NB4 (cell line): ENCODE measurements around the gene LRIT2.
A peak's percentile ranks its signal among the peaks of the same experiment; 100 is the strongest.

Experiments used
- DNase-seq: peaks from one replicate; pipeline ENCODE4 v3.0.0; 2010; ENCODE audit warnings: low read depth
- H3K4me3 ChIP-seq: one replicate; pipeline ENCODE4 v1.5.1; 2011; ENCODE audit warnings: mild to moderate bottlenecking, low read depth, low read length, moderate library complexity
- CTCF ChIP-seq: IDR thresholded peaks from one replicate; pipeline ENCODE4 v1.5.1; 2012; ENCODE audit warnings: low read depth, low read length
- MAX ChIP-seq: IDR thresholded peaks from 2 replicates; pipeline ENCODE4 v1.6.1; 2011; ENCODE audit warnings: low read depth, low read length
- MYC ChIP-seq: IDR thresholded peaks from 2 replicates; pipeline ENCODE4 v1.6.1; 2011; ENCODE audit warnings: low read depth, low read length
- POLR2A ChIP-seq: IDR thresholded peaks from 2 replicates; pipeline ENCODE4 v1.6.1; 2011; ENCODE audit warnings: mild to moderate bottlenecking; ENCODE audit not compliant: insufficient read length; ENCODE audit errors: extremely low read depth

LRIT2 gene

GRCh38 chr10:84193846-84194423 lies 31.4 kb downstream of the LRIT2 start:
- peak overlapping the region; percentile 34 for H3K4me3 ChIP-seq
- DNase-seq, result no peak
- TF ChIP-seq MAX, result no peak
- no peak for TF ChIP-seq CTCF
- TF ChIP-seq POLR2A, result no peak
- TF ChIP-seq MYC, result no peak

- no peak overlapping the region for H3K4me3 ChIP-seq
- DNase-seq, result no peak
- no peak for TF ChIP-seq POLR2A
- TF ChIP-seq CTCF, result no peak
- TF ChIP-seq MAX, result no peak
- no peak for TF ChIP-seq MYC
These were observed 32.0 kb downstream of the LRIT2 start for GRCh38 chr10:84193327-84193726.

DNA sequence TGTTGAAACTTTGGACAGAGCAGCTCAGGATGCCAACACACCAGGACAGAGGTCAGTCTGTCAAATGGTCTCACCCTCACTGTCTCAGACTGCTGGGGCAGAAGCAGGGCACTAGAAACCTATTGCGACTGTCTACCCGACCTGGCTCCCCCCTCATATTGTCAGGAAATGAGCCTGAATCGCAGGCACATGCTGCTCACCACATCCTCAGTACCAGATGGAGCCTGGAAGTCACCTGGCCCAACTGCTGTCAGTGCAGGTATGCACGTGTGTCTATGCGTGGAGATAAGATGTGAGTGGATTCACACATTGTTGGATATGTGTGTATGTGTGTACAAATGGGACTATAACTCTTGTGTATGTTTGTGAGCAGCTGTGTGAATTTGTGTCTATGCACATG lies 34.2 kb downstream of the LRIT2 start:
- no peak for DNase-seq
- TF ChIP-seq MYC (no peak), CTCF (no peak), POLR2A (no peak), MAX (no peak)
- H3K4me3 ChIP-seq, result no peak overlapping the region

DNA sequence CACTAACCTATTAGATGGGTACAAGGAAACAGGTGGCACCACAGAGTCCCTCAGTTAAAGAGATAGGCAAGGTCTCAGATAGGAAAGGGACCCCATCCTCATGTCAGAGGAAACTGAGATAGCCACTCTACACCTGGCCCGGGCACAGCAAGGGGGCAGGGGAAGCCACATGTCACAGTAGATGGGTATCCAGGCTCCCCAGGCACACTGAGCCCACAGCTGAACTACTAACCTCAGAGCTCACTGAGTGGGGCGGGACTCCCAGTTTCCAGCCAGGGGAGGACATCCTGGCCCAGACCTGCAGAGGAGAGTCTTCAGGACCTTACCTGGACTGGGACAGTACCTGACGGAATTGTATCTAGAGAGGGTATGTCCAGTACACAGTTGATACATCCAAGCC lies 34.7 kb downstream of the LRIT2 start:
- no peak for TF ChIP-seq MYC
- no peak for TF ChIP-seq CTCF
- TF ChIP-seq MAX, result no peak
- no peak for TF ChIP-seq POLR2A
- no peak for DNase-seq
- H3K4me3 ChIP-seq, result no peak overlapping the region

DNA sequence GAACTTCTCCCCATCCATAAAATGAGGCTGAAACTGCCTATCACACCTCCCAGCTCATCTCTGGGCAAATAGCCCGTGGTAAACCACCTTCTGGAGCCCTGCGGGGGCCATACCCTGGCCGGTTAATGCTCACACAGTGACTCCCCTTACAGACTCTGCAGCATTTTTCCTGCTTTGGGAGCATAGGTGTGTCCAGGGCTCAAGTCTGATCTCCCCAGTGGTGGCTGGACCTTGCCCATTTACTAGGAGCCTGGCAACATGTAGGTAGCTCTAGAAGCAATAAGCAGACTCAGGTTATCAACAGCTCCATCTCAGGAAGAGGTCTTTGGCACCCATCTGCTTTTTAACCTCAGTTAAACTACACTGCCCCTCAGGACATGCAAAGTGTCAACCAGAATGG lies 36.5 kb downstream of the LRIT2 start:
- H3K4me3 ChIP-seq, result no peak overlapping the region
- TF ChIP-seq POLR2A (no peak), MAX (no peak), MYC (no peak), CTCF (no peak)
- DNase-seq, result no peak
